Esophagus (tissue), 2 donors: ENCODE data around the gene LAT. TPM values are rescaled to one million over a fixed set of nuclear protein-coding genes. Genes with fewer than 3 reads are reported as not detected.
A peak's percentile ranks its signal among the peaks of the same experiment; 100 is the strongest.
"Not testable (repeated sequence)": the region's sequence is repeated elsewhere in the genome, so short reads cannot be mapped to it uniquely, and the experiment has no call there.

Experiments used
- H3K27ac ChIP-seq, 2 donors: one replicate each; pipeline ENCODE4 v1.5.1; 2013; ENCODE audit warnings: low read depth in 2 of 2, mild to moderate bottlenecking in 2 of 2, inconsistent platforms in 1 of 2, low read length in 1 of 2, moderate library complexity in 1 of 2
- H3K27me3 ChIP-seq, 2 donors: one replicate each; pipeline ENCODE4 v1.6.1; 2013; ENCODE audit warnings: low read length in 2 of 2, control low read depth in 1 of 2, mild to moderate bottlenecking in 1 of 2; ENCODE audit not compliant: insufficient read depth in 2 of 2, control insufficient read depth in 1 of 2
- H3K36me3 ChIP-seq, 2 donors: one replicate each; pipeline ENCODE4 v1.6.1; 2013; ENCODE audit warnings: low read length in 1 of 2; ENCODE audit not compliant: control insufficient read depth in 2 of 2, insufficient read depth in 2 of 2
- H3K4me1 ChIP-seq, 2 donors: one replicate each; pipeline ENCODE4 v1.6.1; 2013; ENCODE audit warnings: low read length in 1 of 2; ENCODE audit not compliant: control insufficient read depth in 2 of 2, insufficient read depth in 2 of 2
- H3K4me3 ChIP-seq, 2 donors: one replicate each; pipeline ENCODE4 v1.5.1; 2013; ENCODE audit warnings: low read length in 2 of 2, mild to moderate bottlenecking in 2 of 2, low read depth in 1 of 2, moderate library complexity in 1 of 2
- H3K9me3 ChIP-seq, 2 donors: one replicate each; pipeline ENCODE4 v1.6.1; 2013; ENCODE audit warnings: mild to moderate bottlenecking in 2 of 2, low read depth in 1 of 2, low read length in 1 of 2, moderate library complexity in 1 of 2; ENCODE audit not compliant: control insufficient read depth in 2 of 2, insufficient read depth in 1 of 2
- WGBS, 2 donors: extraction: QIAGEN DNeasy Blood & Tissue Kit; methylation state at CpG; one replicate each; pipeline ENCODE4 v1.1.7; 2013; 5-methylcytosine and 5-hydroxymethylcytosine counted together
- polyA plus RNA-seq, 2 donors: library from polyadenylated mRNA; stranded (reverse); fragments of 200-250 nt; gene quantifications; one replicate each; pipeline ENCODE4 v1.2.3, GENCODE V29; 2013
- donor health status: healthy with polysubstance abuse.
- donor health status: Bipolar disorder and iron deficiency.

LAT gene
- polyA plus RNA-seq, 2 donors: 7.4 to 13.6 TPM

DNA sequence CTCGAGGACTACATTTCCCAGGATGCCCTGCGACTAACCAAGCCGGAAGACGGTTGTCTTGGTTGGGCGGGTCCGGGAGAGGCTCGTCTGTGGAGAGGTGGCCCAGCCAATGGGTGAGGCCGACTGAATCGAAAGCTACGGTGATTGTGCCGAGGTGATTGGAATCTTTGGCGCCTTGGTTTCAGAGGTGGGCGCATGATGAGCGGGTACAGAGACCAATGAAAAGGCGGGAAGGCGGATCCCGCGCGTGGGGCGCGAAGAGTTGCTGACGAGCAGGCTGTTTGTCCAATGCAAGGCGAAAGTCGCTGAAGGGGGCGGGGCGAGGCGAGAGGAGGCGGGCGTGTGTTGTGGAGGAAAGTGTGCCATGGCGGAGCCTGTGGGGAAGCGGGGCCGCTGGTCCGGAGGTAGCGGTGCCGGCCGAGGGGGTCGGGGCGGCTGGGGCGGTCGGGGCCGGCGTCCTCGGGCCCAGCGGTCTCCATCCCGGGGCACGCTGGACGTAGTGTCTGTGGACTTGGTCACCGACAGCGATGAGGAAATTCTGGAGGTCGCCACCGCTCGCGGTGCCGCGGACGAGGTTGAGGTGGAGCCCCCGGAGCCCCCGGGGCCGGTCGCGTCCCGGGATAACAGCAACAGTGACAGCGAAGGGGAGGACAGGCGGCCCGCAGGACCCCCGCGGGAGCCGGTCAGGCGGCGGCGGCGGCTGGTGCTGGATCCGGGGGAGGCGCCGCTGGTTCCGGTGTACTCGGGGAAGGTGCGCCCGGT lies 34.0 kb upstream of the LAT start, which contains the start of gene NFATC2IP:
Gene NFATC2IP, plus strand, starts transcription at position 290 of the 762 bp plus-strand sequence. Its CDS starts 75 bp downstream, at position 365.
- Histone ChIP-seq H3K9me3 (no peaks in the 10 kb centered on the region), H3K4me1 (peaks cover 1 to 3% of the 10 kb centered on the region in 2 donors), H3K4me3 (peak within 1 kb of the TSS; percentile 90 to 94), H3K27me3 (no peaks in the 10 kb centered on the region), H3K27ac (peak within 1 kb of the TSS; percentile 90 to 93), H3K36me3 (peaks cover under 1 to 11% of the 10 kb centered on the region in 2 donors)
- 1% methylated on average over 63 to 79 of the region's 79 CpGs for WGBS, 2 donors

DNA sequence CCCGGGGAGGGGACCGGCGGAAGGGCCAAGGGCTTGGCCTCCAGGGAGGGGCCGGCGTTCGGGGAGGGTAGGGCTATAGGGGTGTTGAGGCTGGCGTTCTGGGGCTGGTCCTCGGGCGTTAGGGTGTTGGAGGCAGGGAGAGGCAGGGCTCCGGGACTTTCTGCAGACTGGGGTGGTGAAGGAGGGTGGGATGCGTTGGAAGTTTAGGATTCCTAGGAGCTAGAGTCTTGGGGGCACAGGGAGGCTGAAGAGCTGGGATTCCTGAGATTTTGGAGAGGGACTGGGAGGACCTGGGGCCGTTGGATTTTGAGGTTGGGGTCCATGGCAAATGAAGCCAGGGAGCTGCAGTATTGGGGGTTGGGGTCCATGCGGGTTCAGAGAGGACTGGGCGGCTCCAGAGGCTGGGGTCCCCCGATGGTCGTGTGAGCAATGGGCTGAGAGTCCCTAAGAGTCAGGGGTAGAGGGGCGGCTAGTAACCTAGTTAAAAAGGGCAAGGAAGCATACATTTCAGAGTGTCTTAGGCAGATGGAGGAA lies 33.4 kb upstream of the LAT start:
- peaks cover 5 to 18% of the 10 kb centered on the region in 2 donors for H3K36me3 ChIP-seq
- peak overlapping the region; percentile 90 to 94 for H3K4me3 ChIP-seq
- H3K27me3 ChIP-seq: no peaks in the 10 kb centered on the region
- no peaks in the 10 kb centered on the region for H3K9me3 ChIP-seq
- 2% methylated on average over 17 of the region's 17 CpGs for WGBS, 2 donors
- H3K27ac ChIP-seq: peak overlapping the region; percentile 90 to 93
- H3K4me1 ChIP-seq: peaks cover 0 to 3% of the 10 kb centered on the region in 2 donors

DNA sequence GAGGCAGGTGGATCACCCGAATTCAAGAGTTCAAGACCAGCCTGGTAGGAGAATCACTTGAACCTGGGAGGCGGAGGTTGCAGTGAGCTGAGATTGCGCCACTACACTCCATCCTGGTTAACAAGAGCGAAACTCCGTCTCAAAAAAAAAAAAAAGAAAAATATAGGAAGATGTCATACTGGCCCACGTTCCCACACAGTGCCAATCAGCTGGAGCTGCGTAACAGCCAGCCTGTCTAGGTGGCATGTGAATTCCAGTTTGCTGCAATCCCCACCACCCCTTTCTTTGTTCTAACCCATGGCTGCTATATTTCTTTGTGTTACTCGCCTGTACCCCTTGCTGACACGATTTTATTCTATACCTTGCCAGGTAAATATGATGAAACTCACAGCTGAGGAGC lies 26.6 kb upstream of the LAT start:
- Histone ChIP-seq H3K4me3 (no peak overlapping the region), H3K4me1 (no peaks in the 10 kb centered on the region), H3K36me3 (peaks cover 12 to 35% of the 10 kb centered on the region in 2 donors), H3K27me3 (no peaks in the 10 kb centered on the region), H3K27ac (no peak overlapping the region), H3K9me3 (no peaks in the 10 kb centered on the region)
- WGBS, 2 donors: 90 to 95% methylated on average over 9 of the region's 9 CpGs

- H3K27me3 ChIP-seq: no peaks in the 10 kb centered on the region
- H3K9me3 ChIP-seq: no peaks in the 10 kb centered on the region
- WGBS, 2 donors: 91 to 92% methylated on average over 6 of the region's 6 CpGs
- peaks cover 13 to 36% of the 10 kb centered on the region in 2 donors for H3K36me3 ChIP-seq
- no peak overlapping the region for H3K4me3 ChIP-seq
- no peak overlapping the region for H3K27ac ChIP-seq
- H3K4me1 ChIP-seq: no peaks in the 10 kb centered on the region
Measured at GRCh38 chr16:28958836-28959235, 26.0 kb upstream of the LAT start.

GRCh38 chr16:28964072-28964471 lies 20.8 kb upstream of the LAT start:
- peaks cover 15 to 17% of the 10 kb centered on the region in 2 donors for H3K36me3 ChIP-seq

DNA sequence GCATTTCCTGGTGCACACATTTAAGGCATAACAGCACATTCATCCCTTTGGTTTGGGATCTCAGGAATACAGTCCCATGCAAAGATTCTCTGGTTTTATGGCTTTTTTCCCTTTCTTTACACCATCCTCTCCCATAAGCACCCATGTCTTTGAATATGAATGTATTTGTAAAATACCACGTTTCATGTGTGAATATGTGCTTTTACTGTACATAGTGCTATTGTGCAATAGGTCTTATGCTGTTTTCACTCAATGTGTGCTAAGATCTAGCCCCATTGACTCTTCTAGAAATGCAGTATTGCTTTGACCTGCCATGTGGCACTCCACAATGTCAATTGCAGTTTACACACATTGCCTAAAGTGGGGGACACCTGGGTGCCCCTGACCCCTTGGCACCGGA lies 20.4 kb upstream of the LAT start:
- Histone ChIP-seq H3K9me3 (no peaks in the 10 kb centered on the region), H3K27me3 (no peaks in the 10 kb centered on the region), H3K4me3 (no peak overlapping the region), H3K4me1 (no peaks in the 10 kb centered on the region), H3K27ac (no peak overlapping the region), H3K36me3 (peaks cover 15% of the 10 kb centered on the region in 2 donors)
- WGBS, 2 donors: 87 to 88% methylated on average over 2 of the region's 2 CpGs

More at GRCh38 chr16:28964072-28964471, 20.8 kb upstream of the LAT start:
- WGBS, 2 donors: 91 to 97% methylated on average over 3 of the region's 3 CpGs
- Histone ChIP-seq H3K27me3 (no peaks in the 10 kb centered on the region), H3K27ac (no peak overlapping the region), H3K4me3 (no peak overlapping the region), H3K9me3 (no peaks in the 10 kb centered on the region), H3K4me1 (no peaks in the 10 kb centered on the region)

DNA sequence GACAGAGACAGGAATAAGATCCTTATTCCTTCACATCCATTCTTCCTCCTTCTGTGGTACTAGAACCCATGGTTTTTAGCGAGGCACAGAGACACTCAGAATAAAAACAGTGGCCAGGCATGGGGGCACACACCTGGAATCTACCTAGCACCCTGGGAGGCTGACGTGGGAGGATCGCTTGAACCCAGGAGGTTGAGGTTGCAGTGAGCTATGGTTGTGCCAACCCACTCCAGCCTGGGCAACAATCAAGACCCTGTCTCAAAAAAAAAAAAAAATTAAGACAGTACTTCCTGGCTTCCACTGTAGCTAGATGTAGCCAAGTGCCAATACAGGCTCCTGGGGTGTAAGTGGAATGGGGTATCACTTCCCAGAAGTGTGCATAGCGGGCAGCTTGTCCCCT lies 17.7 kb upstream of the LAT start:
- H3K36me3 ChIP-seq: peaks cover 15% of the 10 kb centered on the region in 2 donors
- H3K27ac ChIP-seq: no peak overlapping the region
- H3K4me1 ChIP-seq: no peaks in the 10 kb centered on the region
- no peaks in the 10 kb centered on the region for H3K9me3 ChIP-seq
- no peaks in the 10 kb centered on the region for H3K27me3 ChIP-seq
- no peak overlapping the region for H3K4me3 ChIP-seq
- WGBS, 2 donors: 90 to 91% methylated on average over 4 of the region's 4 CpGs

GRCh38 chr16:28969696-28970095 lies 15.2 kb upstream of the LAT start:
- 78 to 81% methylated on average over 2 of the region's 2 CpGs for WGBS, 2 donors
- H3K9me3 ChIP-seq, H3K27ac ChIP-seq, H3K36me3 ChIP-seq, H3K4me3 ChIP-seq, H3K4me1 ChIP-seq, H3K27me3 ChIP-seq: not testable (repeated sequence)

GRCh38 chr16:28974007-28974436 lies 10.8 kb upstream of the LAT start:
- Histone ChIP-seq H3K9me3 (no peaks in the 10 kb centered on the region), H3K36me3 (peaks cover 0 to 9% of the 10 kb centered on the region in 2 donors), H3K4me1 (peaks cover 0 to 4% of the 10 kb centered on the region in 2 donors), H3K4me3 (peak overlapping the region; percentile 65 to 91), H3K27me3 (no peaks in the 10 kb centered on the region), H3K27ac (peak overlapping the region; percentile 9 to 82)
- WGBS, 2 donors: 0% methylated on average over 17 of the region's 17 CpGs
